ENCODE results near the gene DNAH6. TPM values are rescaled to one million over a fixed set of nuclear protein-coding genes. Genes with fewer than 3 reads are reported as not detected.

DNAH6 gene
- total RNA-seq, 1 experiment from 2014 or later: 0.39 TPM

DNA sequence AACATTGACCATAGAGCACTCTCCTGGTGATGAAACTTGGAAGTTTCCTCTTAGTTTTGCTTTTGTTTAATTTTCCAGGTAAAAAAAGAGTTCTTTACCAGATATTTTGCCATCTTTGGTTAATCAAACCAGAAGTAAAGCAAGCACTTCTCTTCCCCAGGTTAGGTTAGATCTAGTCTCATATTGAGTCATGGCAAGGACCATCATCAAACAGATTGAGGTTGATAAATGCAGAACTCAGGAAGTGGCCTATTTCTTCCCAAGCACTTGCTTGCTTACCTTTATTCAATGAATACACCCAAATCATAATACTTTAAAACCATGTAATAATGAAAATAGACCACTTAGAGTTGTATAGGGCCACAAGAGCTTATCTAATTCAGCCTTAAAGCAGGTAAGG lies 23.4 kb downstream of the DNAH6 start:
- Mint-ChIP-seq H3K9me3 (no peaks in the 10 kb centered on the region), H3K4me3 (no peak overlapping the region), H3K27me3 (ENCODE audit: low read depth) (peaks cover 2% of the 10 kb centered on the region; the same call in 1 of the 2 replicates), H3K27ac (no peak overlapping the region), H3K4me1 (peaks cover 19% of the 10 kb centered on the region), H3K36me3 (no peaks in the 10 kb centered on the region)
- ChIA-PET CTCF (no interaction called here), POLR2A (no interaction called here)
- ATAC-seq (no peak), DNase-seq (ENCODE audit: low spot score) (no peak)
- TF ChIP-seq ATF1 (CRISPR knock-in tag; IDR thresholded peaks at IDR 0.05): no peak
- TF ChIP-seq, protein P1, sequence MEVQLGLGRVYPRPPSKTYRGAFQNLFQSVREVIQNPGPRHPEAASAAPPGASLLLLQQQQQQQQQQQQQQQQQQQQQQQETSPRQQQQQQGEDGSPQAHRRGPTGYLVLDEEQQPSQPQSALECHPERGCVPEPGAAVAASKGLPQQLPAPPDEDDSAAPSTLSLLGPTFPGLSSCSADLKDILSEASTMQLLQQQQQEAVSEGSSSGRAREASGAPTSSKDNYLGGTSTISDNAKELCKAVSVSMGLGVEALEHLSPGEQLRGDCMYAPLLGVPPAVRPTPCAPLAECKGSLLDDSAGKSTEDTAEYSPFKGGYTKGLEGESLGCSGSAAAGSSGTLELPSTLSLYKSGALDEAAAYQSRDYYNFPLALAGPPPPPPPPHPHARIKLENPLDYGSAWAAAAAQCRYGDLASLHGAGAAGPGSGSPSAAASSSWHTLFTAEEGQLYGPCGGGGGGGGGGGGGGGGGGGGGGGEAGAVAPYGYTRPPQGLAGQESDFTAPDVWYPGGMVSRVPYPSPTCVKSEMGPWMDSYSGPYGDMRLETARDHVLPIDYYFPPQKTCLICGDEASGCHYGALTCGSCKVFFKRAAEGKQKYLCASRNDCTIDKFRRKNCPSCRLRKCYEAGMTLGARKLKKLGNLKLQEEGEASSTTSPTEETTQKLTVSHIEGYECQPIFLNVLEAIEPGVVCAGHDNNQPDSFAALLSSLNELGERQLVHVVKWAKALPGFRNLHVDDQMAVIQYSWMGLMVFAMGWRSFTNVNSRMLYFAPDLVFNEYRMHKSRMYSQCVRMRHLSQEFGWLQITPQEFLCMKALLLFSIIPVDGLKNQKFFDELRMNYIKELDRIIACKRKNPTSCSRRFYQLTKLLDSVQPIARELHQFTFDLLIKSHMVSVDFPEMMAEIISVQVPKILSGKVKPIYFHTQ (CRISPR knock-in tag; IDR thresholded peaks at IDR 0.05): no peak
- TF ChIP-seq, protein P2, sequence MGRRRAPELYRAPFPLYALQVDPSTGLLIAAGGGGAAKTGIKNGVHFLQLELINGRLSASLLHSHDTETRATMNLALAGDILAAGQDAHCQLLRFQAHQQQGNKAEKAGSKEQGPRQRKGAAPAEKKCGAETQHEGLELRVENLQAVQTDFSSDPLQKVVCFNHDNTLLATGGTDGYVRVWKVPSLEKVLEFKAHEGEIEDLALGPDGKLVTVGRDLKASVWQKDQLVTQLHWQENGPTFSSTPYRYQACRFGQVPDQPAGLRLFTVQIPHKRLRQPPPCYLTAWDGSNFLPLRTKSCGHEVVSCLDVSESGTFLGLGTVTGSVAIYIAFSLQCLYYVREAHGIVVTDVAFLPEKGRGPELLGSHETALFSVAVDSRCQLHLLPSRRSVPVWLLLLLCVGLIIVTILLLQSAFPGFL (CRISPR knock-in tag; IDR thresholded peaks at IDR 0.05; ENCODE audit: borderline replicate concordance): no peak
- no peak for TF ChIP-seq FOXK1 (CRISPR knock-in tag; IDR thresholded peaks at IDR 0.05)
- TF ChIP-seq, protein P3, sequence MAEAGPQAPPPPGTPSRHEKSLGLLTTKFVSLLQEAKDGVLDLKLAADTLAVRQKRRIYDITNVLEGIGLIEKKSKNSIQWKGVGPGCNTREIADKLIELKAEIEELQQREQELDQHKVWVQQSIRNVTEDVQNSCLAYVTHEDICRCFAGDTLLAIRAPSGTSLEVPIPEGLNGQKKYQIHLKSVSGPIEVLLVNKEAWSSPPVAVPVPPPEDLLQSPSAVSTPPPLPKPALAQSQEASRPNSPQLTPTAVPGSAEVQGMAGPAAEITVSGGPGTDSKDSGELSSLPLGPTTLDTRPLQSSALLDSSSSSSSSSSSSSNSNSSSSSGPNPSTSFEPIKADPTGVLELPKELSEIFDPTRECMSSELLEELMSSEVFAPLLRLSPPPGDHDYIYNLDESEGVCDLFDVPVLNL (CRISPR knock-in tag; IDR thresholded peaks at IDR 0.05; ENCODE audit: borderline replicate concordance, low read depth): no peak
- TF ChIP-seq, protein P4, sequence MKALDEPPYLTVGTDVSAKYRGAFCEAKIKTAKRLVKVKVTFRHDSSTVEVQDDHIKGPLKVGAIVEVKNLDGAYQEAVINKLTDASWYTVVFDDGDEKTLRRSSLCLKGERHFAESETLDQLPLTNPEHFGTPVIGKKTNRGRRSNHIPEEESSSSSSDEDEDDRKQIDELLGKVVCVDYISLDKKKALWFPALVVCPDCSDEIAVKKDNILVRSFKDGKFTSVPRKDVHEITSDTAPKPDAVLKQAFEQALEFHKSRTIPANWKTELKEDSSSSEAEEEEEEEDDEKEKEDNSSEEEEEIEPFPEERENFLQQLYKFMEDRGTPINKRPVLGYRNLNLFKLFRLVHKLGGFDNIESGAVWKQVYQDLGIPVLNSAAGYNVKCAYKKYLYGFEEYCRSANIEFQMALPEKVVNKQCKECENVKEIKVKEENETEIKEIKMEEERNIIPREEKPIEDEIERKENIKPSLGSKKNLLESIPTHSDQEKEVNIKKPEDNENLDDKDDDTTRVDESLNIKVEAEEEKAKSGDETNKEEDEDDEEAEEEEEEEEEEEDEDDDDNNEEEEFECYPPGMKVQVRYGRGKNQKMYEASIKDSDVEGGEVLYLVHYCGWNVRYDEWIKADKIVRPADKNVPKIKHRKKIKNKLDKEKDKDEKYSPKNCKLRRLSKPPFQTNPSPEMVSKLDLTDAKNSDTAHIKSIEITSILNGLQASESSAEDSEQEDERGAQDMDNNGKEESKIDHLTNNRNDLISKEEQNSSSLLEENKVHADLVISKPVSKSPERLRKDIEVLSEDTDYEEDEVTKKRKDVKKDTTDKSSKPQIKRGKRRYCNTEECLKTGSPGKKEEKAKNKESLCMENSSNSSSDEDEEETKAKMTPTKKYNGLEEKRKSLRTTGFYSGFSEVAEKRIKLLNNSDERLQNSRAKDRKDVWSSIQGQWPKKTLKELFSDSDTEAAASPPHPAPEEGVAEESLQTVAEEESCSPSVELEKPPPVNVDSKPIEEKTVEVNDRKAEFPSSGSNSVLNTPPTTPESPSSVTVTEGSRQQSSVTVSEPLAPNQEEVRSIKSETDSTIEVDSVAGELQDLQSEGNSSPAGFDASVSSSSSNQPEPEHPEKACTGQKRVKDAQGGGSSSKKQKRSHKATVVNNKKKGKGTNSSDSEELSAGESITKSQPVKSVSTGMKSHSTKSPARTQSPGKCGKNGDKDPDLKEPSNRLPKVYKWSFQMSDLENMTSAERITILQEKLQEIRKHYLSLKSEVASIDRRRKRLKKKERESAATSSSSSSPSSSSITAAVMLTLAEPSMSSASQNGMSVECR (CRISPR knock-in tag; IDR thresholded peaks at IDR 0.05; ENCODE audit: borderline replicate concordance): no peak
- TF ChIP-seq IRF2 (CRISPR knock-in tag; IDR thresholded peaks at IDR 0.05; ENCODE audit: borderline replicate concordance, low read depth): no peak
- no peak for TF ChIP-seq NFATC4 (CRISPR knock-in tag; IDR thresholded peaks at IDR 0.05)
- TF ChIP-seq ZNF416 (CRISPR knock-in tag; IDR thresholded peaks at IDR 0.05): no peak
- TF ChIP-seq NFYB (CRISPR knock-in tag; conservative IDR thresholded peaks at IDR 0.05; ENCODE audit: low read depth): no peak

DNA sequence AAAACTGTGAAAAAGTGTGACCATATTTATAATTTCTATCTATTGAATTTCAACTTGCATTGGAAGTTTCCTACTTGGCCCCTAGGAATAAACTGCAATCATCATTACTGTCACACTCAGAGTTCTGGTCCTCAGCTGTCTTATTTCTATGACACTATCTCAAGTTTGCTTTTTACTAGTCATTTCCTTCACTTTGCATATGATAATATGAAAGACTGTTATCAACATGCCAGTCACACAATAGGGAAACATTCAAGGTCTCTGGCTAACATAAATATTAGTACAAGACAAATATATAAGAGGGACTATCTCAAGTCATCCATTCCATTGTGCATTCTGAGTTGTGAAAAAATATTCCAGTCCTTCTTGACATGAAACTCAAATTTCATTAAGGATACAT lies 28.7 kb downstream of the DNAH6 start:
- H3K36me3 Mint-ChIP-seq: no peaks in the 10 kb centered on the region
- DNase-seq (ENCODE audit: low spot score) (no peak), ATAC-seq (no peak)
- H3K9me3 Mint-ChIP-seq: no peaks in the 10 kb centered on the region
- ChIA-PET CTCF (no interaction called here), POLR2A (no interaction called here)
- H3K4me1 Mint-ChIP-seq: no peaks in the 10 kb centered on the region
- no peaks in the 10 kb centered on the region for H3K27me3 Mint-ChIP-seq (ENCODE audit: low read depth)
- TF ChIP-seq, protein P5, sequence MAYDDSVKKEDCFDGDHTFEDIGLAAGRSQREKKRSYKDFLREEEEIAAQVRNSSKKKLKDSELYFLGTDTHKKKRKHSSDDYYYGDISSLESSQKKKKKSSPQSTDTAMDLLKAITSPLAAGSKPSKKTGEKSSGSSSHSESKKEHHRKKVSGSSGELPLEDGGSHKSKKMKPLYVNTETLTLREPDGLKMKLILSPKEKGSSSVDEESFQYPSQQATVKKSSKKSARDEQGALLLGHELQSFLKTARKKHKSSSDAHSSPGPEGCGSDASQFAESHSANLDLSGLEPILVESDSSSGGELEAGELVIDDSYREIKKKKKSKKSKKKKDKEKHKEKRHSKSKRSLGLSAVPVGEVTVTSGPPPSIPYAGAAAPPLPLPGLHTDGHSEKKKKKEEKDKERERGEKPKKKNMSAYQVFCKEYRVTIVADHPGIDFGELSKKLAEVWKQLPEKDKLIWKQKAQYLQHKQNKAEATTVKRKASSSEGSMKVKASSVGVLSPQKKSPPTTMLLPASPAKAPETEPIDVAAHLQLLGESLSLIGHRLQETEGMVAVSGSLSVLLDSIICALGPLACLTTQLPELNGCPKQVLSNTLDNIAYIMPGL (CRISPR knock-in tag; IDR thresholded peaks at IDR 0.05): no peak
- TF ChIP-seq, protein P6, sequence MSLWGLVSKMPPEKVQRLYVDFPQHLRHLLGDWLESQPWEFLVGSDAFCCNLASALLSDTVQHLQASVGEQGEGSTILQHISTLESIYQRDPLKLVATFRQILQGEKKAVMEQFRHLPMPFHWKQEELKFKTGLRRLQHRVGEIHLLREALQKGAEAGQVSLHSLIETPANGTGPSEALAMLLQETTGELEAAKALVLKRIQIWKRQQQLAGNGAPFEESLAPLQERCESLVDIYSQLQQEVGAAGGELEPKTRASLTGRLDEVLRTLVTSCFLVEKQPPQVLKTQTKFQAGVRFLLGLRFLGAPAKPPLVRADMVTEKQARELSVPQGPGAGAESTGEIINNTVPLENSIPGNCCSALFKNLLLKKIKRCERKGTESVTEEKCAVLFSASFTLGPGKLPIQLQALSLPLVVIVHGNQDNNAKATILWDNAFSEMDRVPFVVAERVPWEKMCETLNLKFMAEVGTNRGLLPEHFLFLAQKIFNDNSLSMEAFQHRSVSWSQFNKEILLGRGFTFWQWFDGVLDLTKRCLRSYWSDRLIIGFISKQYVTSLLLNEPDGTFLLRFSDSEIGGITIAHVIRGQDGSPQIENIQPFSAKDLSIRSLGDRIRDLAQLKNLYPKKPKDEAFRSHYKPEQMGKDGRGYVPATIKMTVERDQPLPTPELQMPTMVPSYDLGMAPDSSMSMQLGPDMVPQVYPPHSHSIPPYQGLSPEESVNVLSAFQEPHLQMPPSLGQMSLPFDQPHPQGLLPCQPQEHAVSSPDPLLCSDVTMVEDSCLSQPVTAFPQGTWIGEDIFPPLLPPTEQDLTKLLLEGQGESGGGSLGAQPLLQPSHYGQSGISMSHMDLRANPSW (CRISPR knock-in tag; conservative IDR thresholded peaks at IDR 0.05; ENCODE audit: low read depth): no peak
- TF ChIP-seq, protein P7, sequence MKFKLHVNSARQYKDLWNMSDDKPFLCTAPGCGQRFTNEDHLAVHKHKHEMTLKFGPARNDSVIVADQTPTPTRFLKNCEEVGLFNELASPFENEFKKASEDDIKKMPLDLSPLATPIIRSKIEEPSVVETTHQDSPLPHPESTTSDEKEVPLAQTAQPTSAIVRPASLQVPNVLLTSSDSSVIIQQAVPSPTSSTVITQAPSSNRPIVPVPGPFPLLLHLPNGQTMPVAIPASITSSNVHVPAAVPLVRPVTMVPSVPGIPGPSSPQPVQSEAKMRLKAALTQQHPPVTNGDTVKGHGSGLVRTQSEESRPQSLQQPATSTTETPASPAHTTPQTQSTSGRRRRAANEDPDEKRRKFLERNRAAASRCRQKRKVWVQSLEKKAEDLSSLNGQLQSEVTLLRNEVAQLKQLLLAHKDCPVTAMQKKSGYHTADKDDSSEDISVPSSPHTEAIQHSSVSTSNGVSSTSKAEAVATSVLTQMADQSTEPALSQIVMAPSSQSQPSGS (CRISPR knock-in tag; IDR thresholded peaks at IDR 0.05; ENCODE audit: borderline replicate concordance, low read depth): no peak
- TF ChIP-seq NR1H2 (CRISPR knock-in tag; IDR thresholded peaks at IDR 0.05) (no peak), ZNF138 (CRISPR knock-in tag; conservative IDR thresholded peaks at IDR 0.05) (no peak)
- H3K4me3 Mint-ChIP-seq: no peak overlapping the region
- no peak overlapping the region for H3K27ac Mint-ChIP-seq

Measured in WTC11 (cell line).